Hepatocyte (in vitro differentiated cells): ENCODE results near the gene C5orf24.

Experiments
- CTCF ChIP-seq: fragments of 200-600 bp; sonication (generic); IDR thresholded peaks from 2 replicates; pipeline ENCODE4 v1.5.1; 2016; ENCODE audit warnings: antibody characterized with exemption, mild to moderate bottlenecking; ENCODE audit not compliant: poor library complexity
- EZH2 ChIP-seq: fragments of 200-600 bp; sonication (generic); IDR thresholded peaks from 2 replicates; pipeline ENCODE4 v1.6.1; 2016; ENCODE audit warnings: antibody characterized with exemption, mild to moderate bottlenecking, borderline replicate concordance
- EZH2phosphoT487 ChIP-seq: fragments of 200-600 bp; sonication (generic); IDR thresholded peaks from one replicate; pipeline ENCODE4 v1.6.1; 2018; ENCODE audit warnings: antibody characterized with exemption, mild to moderate bottlenecking, low read depth, moderate library complexity; ENCODE audit not compliant: unreplicated experiment, severe bottlenecking

DNA sequence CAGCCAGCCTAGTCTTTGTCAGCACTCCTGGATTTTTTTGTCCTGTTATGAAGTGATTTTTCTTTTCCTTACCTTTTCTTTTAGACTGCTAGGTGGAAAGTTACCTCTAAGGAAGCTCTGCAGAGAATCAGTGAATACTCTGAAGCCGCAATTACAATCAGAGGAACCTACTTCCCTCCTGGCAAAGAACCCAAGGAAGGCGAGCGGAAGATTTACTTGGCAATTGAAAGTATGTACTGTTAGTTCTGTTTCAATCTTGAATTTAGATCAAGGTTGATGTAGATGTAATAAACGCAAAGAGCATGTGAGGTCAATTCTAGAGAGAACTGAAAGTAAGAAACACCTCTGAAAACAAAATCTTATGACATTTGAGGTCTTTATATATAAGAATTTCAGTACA, 27.0 kb upstream of the C5orf24 start:
- no peak for TF ChIP-seq CTCF
- no peak for TF ChIP-seq EZH2phosphoT487
- TF ChIP-seq EZH2: no peak
